Keratinocyte (primary cell): ENCODE results near the gene CDT1.

Experiments used
- CTCF ChIP-seq, 3 experiments: IDR thresholded peaks in 1 of 3; conservative IDR thresholded peaks in 1 of 3; optimal IDR thresholded peaks in 1 of 3; 2 replicates in 2 of 3; 3 replicates in 1 of 3; pipeline versions ENCODE3 to v1.5.1; 2011; ENCODE audit warnings: low read length in 3 of 3, mild to moderate bottlenecking in 3 of 3, moderate library complexity in 2 of 3, control low read depth in 1 of 3, inconsistent platforms in 1 of 3; ENCODE audit not compliant: insufficient read depth in 2 of 3; ENCODE audit errors: extremely low read depth in 1 of 3
- EZH2 ChIP-seq: IDR thresholded peaks from one replicate; pipeline ENCODE4 v1.6.1; 2012; ENCODE audit warnings: inconsistent platforms, mild to moderate bottlenecking, low read length, moderate library complexity

GRCh38 chr16:88814144-88814502, 10.5 kb downstream of the CDT1 start:
- TF ChIP-seq CTCF (optimal IDR thresholded peaks at IDR 0.05 in 1 of 3, IDR thresholded peaks at IDR 0.05 in 1 of 3, conservative IDR thresholded peaks at IDR 0.05 in 1 of 3; ENCODE audit: extremely low read depth in 1 of 3, insufficient read depth in 2 of 3, low read length in 3 of 3) = no peak
- no peak for TF ChIP-seq EZH2
